GM12872 (cell line): ENCODE results near the gene SPATS2L.

Source experiments
- CTCF ChIP-seq: IDR thresholded peaks from 3 replicates; pipeline ENCODE4 v1.5.1; 2011; ENCODE audit warnings: low read depth, mild to moderate bottlenecking, low read length, moderate library complexity; ENCODE audit not compliant: insufficient read depth

Gene SPATS2L

GRCh38 chr2:200453853-200454534, 147.5 kb downstream of the SPATS2L start:
- no peak for TF ChIP-seq CTCF

GRCh38 chr2:200454927-200455801, 148.7 kb downstream of the SPATS2L start:
- TF ChIP-seq CTCF = no peak

- TF ChIP-seq CTCF = no peak
These were observed 149.5 kb downstream of the SPATS2L start for GRCh38 chr2:200455958-200456421.

- TF ChIP-seq CTCF = no peak
These were observed 150.1 kb downstream of the SPATS2L start for GRCh38 chr2:200456567-200456966.

GRCh38 chr2:200459101-200459500, 152.6 kb downstream of the SPATS2L start:
- no peak for TF ChIP-seq CTCF

- TF ChIP-seq CTCF = no peak
These were observed 155.6 kb downstream of the SPATS2L start for GRCh38 chr2:200461846-200462710.

- TF ChIP-seq CTCF = no peak
These were observed 157.0 kb downstream of the SPATS2L start for GRCh38 chr2:200463452-200463851.
